Mucosa of rectum (tissue), 2 donors: ENCODE measurements around the gene DPF3.

ENCODE experiments used
- H3K27ac ChIP-seq, 2 donors: one replicate each; pipeline ENCODE4 v1.7.0; 2013; ENCODE audit warnings: inconsistent platforms in 2 of 2, low read depth in 2 of 2, low read length in 2 of 2
- H3K27me3 ChIP-seq, 2 donors: one replicate each; pipeline ENCODE4 v1.7.0; 2013; ENCODE audit warnings: low read length in 2 of 2; ENCODE audit not compliant: control insufficient read depth in 2 of 2, insufficient read depth in 2 of 2
- H3K36me3 ChIP-seq, 2 donors: one replicate each; pipeline ENCODE4 v1.7.0; 2013; ENCODE audit warnings: low read length in 2 of 2; ENCODE audit not compliant: control insufficient read depth in 2 of 2, insufficient read depth in 2 of 2
- H3K4me1 ChIP-seq, 2 donors: one replicate each; pipeline ENCODE4 v1.7.0; 2013; ENCODE audit warnings: low read length in 2 of 2, mild to moderate bottlenecking in 1 of 2; ENCODE audit not compliant: control insufficient read depth in 2 of 2, insufficient read depth in 2 of 2
- H3K4me3 ChIP-seq, 2 donors: one replicate each; pipeline ENCODE4 v1.7.0; 2013; ENCODE audit warnings: low read length in 2 of 2
- H3K9ac ChIP-seq, 2 donors: one replicate each; pipeline ENCODE4 v1.7.0; 2013; ENCODE audit warnings: low read length in 2 of 2, low read depth in 1 of 2, mild to moderate bottlenecking in 1 of 2
- H3K9me3 ChIP-seq, 2 donors: one replicate each; pipeline ENCODE4 v1.7.0; 2013; ENCODE audit warnings: low read length in 2 of 2; ENCODE audit not compliant: control insufficient read depth in 2 of 2
- donor health status: healthy.
- donor health status: Normal muscosa, but diverticular disease.

The DPF3 gene

DNA sequence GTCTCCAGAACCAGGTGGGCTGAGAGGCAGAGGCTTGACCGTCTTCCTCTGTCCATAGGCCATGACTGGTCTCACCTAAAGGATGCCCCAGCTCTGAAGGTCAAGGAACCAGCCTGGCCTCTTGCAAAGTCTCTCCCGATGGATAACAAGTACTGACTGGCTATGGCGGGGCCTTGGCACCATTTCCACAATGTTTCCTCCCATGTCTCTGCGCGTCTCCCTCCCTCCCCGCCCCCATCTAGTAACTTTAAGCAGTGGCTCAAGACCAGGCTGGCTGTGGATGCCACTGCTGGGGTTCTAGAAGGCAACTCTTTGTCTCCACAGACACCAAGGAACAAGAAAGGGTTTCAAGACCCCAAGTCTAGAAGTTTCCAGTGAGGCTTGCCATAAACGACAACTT lies 275.5 kb downstream of the DPF3 start:
- no peaks in the 10 kb centered on the region for H3K4me1 ChIP-seq
- no peak overlapping the region for H3K9ac ChIP-seq
- H3K27ac ChIP-seq: no peak overlapping the region
- no peaks in the 10 kb centered on the region for H3K27me3 ChIP-seq
- no peaks in the 10 kb centered on the region for H3K9me3 ChIP-seq
- H3K4me3 ChIP-seq: no peak overlapping the region
- no peaks in the 10 kb centered on the region for H3K36me3 ChIP-seq

DNA sequence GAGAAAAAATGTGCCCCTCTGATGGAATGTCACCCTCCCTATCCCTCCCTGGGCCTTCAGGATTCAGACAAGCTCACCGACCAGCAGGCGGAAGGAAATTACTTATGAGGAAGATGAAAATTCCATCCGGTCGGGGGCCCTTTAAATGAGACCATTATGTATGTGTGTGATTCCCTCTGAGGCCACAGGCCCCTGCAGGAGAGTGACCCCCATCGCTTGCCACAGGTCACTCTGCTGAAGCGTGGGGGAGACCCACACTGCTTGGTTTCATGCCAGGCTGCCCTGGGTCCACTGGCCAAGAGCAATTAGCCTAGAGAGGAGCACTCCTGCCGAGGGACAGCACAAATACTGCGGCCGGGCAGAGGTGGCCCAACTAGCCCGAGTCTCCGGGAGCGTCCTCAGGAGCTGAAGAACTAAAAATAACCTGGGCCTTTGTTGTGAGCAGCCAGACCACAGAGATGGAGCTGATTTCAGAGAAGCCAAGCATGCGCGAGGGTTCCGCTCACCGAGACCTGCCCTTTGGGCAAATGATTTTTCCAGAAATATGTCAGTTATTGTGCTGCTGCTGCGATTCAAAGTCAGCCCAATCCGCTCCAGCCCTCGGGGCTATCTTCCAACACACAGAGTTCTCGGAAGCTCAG lies 276.4 kb downstream of the DPF3 start:
- no peaks in the 10 kb centered on the region for H3K27me3 ChIP-seq
- H3K9ac ChIP-seq: no peak overlapping the region
- no peak overlapping the region for H3K27ac ChIP-seq
- no peaks in the 10 kb centered on the region for H3K36me3 ChIP-seq
- no peaks in the 10 kb centered on the region for H3K4me1 ChIP-seq
- no peak overlapping the region for H3K4me3 ChIP-seq
- H3K9me3 ChIP-seq: no peaks in the 10 kb centered on the region

DNA sequence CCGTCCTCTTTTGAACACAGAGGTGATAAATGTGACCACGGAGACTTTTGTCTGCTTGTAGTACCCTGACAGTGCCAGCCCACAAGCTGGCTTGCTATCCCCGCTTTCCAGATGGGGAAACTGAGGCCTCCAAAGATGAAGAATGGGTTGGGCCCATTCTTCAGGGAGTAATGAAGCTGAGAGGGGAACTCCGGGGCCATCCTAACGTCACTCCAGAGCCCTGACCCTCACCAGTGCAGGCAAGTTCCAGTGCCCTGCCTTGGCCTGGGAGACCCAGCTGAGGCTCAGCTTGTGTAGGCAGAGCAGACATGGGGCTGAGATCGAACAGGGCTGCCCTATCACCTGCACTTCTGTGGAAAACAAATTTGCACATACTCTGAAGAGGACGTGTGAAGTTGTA lies 277.1 kb downstream of the DPF3 start:
- Histone ChIP-seq H3K4me3 (no peak overlapping the region), H3K9me3 (no peaks in the 10 kb centered on the region), H3K27me3 (no peaks in the 10 kb centered on the region), H3K4me1 (no peaks in the 10 kb centered on the region), H3K27ac (no peak overlapping the region), H3K9ac (no peak overlapping the region), H3K36me3 (no peaks in the 10 kb centered on the region)

DNA sequence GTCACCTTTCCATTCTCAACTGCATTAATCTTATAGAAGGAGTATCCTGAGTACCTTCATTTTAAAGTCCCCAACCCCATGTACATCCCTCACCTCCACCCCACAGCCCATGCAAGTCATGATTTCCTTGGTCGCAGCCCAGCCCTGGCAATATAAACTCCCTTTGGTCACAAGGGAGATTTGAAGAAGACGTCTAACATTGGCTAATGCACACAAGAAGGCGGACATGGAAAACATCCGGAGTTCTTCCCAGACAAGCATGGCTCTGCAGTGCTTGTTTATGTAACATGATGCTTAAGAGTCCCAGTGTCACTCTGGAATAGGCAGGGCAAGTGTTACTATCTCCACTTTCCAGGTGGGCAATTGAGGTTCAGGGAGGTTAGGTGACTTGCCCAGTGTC lies 277.6 kb downstream of the DPF3 start:
- H3K9ac ChIP-seq: no peak overlapping the region
- no peaks in the 10 kb centered on the region for H3K9me3 ChIP-seq
- H3K36me3 ChIP-seq: no peaks in the 10 kb centered on the region
- no peaks in the 10 kb centered on the region for H3K27me3 ChIP-seq
- H3K4me1 ChIP-seq: no peaks in the 10 kb centered on the region
- no peak overlapping the region for H3K27ac ChIP-seq
- no peak overlapping the region for H3K4me3 ChIP-seq

DNA sequence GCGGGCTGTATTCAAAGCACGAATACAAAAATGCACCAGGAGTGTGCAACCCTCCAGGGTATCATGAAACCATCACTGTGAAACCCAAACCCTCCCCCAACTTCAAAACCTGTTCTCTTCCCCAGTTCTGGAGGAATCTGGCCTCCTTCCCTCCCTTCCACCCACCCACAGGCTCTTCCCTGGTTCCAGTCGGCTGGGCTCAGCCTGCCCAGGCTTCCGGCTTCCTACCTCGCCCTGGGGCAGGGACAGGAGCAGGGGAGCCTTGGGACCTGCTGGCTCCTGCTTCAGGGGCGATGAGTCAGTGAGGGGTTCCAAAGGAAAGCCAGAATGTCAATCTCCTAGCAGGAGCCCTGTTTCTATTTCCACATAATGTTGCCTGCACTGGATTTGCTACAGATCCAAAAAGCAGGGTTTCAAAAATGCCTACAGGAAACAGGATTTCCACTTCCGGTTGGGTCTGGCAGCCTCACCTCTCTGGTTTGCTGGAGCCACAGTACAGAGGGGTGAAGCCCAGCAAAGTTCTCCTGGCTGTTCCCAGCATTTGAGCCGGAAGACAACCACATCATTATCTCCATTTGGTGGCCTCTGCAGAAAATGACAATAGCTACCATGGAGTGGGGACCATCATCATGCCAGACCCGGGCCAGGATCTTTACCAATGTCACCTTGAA lies 278.3 kb downstream of the DPF3 start:
- Histone ChIP-seq H3K36me3 (no peaks in the 10 kb centered on the region), H3K4me1 (no peaks in the 10 kb centered on the region), H3K9ac (no peak overlapping the region), H3K9me3 (no peaks in the 10 kb centered on the region), H3K4me3 (no peak overlapping the region), H3K27me3 (no peaks in the 10 kb centered on the region), H3K27ac (no peak overlapping the region)

DNA sequence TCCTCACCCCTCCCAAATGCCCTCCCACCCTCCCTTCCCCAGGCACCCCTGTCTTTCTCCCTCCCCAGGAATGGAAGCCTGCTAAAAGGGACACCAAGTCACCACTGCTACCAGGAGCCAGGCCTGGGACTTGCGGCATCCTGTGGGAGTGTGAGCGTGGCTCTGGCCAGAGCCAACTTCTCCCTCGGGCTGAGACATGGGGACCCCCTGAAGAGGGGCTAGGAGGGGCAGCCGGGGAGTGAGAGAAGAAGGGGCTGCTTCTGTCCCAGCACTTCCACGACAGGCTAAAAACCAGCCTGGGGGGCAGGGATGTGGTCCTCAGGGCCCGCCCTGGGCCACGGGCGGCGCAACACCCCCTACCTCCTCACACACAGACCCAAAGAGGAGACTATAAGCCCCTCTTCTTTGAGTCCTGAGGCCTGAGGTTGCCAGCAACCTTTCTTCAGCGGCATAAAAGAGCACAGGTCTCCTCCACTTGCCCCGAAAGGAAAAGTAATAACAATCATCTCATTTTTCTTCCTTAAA lies 278.9 kb downstream of the DPF3 start:
- Histone ChIP-seq H3K9me3 (no peaks in the 10 kb centered on the region), H3K27me3 (no peaks in the 10 kb centered on the region), H3K4me3 (no peak overlapping the region), H3K36me3 (no peaks in the 10 kb centered on the region), H3K4me1 (no peaks in the 10 kb centered on the region), H3K27ac (no peak overlapping the region), H3K9ac (no peak overlapping the region)

DNA sequence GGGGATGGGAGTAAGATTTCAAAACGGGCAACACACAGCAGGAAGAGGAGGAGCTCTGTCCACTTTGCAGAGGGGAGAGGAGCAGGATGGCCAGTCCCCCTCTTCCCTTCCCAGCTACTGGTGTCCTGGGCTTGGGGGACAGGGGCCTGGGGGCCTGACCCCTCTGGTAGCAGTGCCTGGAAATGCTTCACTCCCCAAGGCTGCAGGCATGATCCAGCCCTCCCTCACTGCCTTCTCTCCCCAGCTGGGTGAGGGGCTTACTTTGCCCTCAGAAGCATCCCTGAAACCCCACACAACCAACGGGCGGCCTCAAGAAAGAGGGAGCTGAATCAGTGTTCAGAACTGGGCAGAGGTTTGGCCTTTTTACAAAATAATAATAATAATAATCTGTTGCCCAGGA lies 279.5 kb downstream of the DPF3 start:
- Histone ChIP-seq H3K27me3 (no peaks in the 10 kb centered on the region), H3K9me3 (no peaks in the 10 kb centered on the region), H3K9ac (no peak overlapping the region), H3K4me3 (no peak overlapping the region), H3K27ac (no peak overlapping the region), H3K4me1 (no peaks in the 10 kb centered on the region), H3K36me3 (no peaks in the 10 kb centered on the region)

DNA sequence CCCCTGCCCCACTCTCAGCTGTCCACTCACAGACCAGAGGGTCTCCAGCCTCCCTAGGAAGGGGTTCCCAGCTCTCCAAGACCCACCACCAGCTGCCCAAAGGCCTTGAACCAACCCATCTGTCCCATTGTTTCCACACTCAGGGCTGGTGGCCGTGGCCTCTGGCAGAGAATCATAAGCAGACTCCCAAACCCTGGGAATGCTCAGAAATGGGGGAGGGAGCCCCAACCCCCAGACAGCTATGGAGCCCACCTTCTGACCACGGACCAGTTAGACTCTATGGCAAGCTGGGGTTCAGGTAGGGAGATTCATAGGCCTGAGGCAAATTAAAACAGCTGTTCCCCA lies 280.0 kb downstream of the DPF3 start:
- Histone ChIP-seq H3K4me1 (no peaks in the 10 kb centered on the region), H3K9me3 (no peaks in the 10 kb centered on the region)

DNA sequence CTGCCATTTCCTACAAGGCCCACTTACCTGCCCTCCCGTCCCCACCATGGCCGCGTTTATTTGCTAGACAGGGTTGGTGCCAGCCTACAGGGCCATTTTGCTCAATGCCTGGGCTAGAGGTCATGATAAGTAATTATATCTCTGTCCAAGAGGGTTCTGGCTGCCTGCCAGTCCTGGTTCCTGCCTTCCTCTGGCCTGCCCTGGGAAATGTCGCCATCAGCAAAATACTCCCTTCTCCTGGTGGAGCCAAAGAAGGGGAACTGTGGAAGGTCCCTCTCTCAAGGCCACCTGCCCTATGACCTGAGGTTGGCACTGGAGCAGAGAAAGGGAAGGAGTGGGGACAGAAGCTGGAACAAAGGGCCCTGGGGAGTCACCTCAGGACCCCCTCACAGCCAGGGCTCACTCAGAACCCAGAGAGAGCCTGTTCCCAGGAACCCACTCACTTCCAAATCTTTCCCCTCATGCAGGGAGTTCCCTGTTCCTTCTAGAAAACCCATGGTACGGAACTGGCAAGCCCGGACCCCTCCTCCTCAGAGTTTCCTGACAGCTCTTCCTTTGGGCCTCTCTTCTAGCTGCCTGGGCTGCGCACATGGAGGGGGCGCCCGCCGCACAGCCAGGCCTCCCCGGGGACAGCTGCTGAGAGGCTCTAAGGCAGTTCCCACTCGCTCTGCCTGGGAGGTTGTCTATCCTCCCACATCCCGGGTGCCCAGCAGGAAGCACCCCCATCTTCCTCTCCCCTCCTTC lies 280.5 kb downstream of the DPF3 start:
- no peaks in the 10 kb centered on the region for H3K36me3 ChIP-seq
- H3K27me3 ChIP-seq: no peaks in the 10 kb centered on the region
- H3K4me1 ChIP-seq: no peaks in the 10 kb centered on the region
- H3K27ac ChIP-seq: no peak overlapping the region
- no peaks in the 10 kb centered on the region for H3K9me3 ChIP-seq
- H3K4me3 ChIP-seq: no peak overlapping the region
- H3K9ac ChIP-seq: no peak overlapping the region

More for the DNA sequence above, 280.0 kb downstream of the DPF3 start:
- Histone ChIP-seq H3K27me3 (no peaks in the 10 kb centered on the region), H3K27ac (no peak overlapping the region), H3K9ac (no peak overlapping the region), H3K4me3 (no peak overlapping the region), H3K36me3 (no peaks in the 10 kb centered on the region)

DNA sequence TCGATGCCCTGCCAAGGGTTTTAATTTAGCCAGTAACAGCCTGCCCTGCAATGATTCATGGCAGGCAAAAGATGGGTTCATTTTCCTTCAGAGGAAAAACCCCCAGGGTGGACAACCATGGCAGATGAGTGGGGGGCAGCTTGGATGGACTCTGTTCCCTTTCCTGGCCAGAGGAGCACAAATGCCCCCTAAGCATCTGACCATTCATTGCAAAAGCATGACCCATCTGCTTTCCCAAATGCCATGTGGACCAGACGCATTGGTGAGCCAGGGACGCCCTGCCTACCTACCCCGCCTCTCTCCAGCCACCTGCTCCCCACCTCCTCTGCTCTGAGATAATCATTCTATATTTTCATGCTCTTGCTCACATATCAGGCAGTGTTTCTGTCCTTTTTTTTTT lies 281.9 kb downstream of the DPF3 start:
- no peak overlapping the region for H3K9ac ChIP-seq
- no peaks in the 10 kb centered on the region for H3K27me3 ChIP-seq
- no peak overlapping the region for H3K4me3 ChIP-seq
- no peaks in the 10 kb centered on the region for H3K4me1 ChIP-seq
- H3K9me3 ChIP-seq: no peaks in the 10 kb centered on the region
- H3K36me3 ChIP-seq: no peaks in the 10 kb centered on the region
- H3K27ac ChIP-seq: no peak overlapping the region
